AG09309 (cell line): Measurements from ENCODE around the gene PDZD7.
A peak's percentile ranks its signal among the peaks of the same experiment; 100 is the strongest.

Experiments
- DNase-seq: peaks from one replicate; pipeline ENCODE4 v3.0.0-alpha.2; 2010; ENCODE audit warnings: low read depth
- H3K4me3 ChIP-seq: 2 replicates; pipeline ENCODE4 v1.5.1; 2011; ENCODE audit warnings: mild to moderate bottlenecking, low read depth, low read length, moderate library complexity; ENCODE audit not compliant: control insufficient read depth
- CTCF ChIP-seq: IDR thresholded peaks from 2 replicates; pipeline ENCODE4 v1.5.1; 2011; ENCODE audit warnings: mild to moderate bottlenecking, low read depth, low read length, inconsistent platforms; ENCODE audit not compliant: insufficient read depth, control insufficient read depth; ENCODE audit errors: missing control alignments

PDZD7 gene

DNA sequence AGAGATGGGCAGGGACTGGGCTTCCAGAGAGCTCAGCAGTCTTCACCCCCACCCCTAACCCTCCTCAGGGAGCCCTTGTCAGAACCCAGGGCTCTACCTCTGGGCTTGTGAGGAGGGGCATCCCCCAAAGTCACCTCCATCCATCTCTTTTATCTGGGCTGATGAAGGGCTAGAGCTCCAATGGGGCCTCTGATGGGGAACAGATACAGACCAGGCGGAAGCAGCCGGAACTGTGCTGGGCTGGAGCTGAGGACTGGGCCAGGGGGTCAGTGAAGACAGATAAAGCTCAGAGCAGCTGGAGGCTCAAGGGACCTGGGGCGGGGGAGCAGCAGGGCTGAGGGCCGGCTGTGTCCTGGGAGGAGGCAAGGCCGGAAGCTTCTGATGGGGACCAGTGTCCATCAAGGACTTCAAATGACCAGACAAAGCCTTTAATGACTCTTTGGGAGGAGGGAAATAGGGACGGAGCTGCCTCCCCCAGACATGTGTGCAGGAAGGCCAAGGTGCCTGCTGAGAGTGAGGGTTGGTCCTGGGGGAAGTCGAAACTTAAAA lies 41.0 kb upstream of the PDZD7 start:
- no peak overlapping the region for H3K4me3 ChIP-seq
- TF ChIP-seq CTCF = no peak
- no peak for DNase-seq

- no peak for DNase-seq
- H3K4me3 ChIP-seq = no peak overlapping the region
- TF ChIP-seq CTCF = no peak
Measured at GRCh38 chr10:101071267-101071884, 40.4 kb upstream of the PDZD7 start.

DNA sequence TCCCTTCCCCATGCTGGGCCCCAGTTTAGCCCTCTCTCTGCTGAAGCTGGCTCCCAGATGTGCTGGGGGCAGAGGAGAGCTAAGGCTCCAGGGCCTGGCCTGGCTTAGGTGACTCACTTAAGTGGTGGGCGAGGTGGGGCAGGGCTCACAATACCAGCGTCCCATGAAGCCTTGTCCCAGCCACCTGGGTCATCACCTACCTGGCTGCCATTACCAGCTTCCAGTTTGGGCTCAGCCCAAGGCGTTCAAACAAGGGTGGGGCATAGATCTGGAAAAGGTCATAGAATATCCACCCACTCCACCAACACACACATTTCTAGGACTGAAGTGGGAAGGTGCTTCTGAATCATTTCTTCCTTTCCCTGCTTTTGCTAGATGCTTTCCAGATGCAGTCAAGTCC lies 39.2 kb upstream of the PDZD7 start:
- DNase-seq = no peak
- H3K4me3 ChIP-seq = no peak overlapping the region
- no peak for TF ChIP-seq CTCF

DNA sequence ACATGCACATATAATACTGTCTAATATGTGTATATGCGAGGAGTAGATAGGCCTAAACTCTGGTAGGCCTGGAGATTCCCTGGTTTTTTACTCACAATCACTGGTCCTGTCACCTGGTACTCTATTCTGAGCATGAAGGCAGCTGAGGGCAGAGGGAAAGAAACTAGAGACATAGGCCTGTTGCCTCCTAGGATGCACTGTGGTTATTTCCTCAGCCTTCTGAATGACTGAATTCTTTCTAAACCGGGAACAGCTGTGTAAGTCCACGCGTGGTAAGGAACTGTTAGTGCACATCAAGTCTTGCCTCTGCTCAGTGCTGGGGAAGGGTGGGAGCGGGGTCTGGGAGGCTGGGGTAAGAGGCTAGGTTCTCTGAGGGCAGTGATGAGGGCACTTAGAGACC lies 38.5 kb upstream of the PDZD7 start:
- DNase-seq = no peak
- no peak overlapping the region for H3K4me3 ChIP-seq
- no peak for TF ChIP-seq CTCF

DNA sequence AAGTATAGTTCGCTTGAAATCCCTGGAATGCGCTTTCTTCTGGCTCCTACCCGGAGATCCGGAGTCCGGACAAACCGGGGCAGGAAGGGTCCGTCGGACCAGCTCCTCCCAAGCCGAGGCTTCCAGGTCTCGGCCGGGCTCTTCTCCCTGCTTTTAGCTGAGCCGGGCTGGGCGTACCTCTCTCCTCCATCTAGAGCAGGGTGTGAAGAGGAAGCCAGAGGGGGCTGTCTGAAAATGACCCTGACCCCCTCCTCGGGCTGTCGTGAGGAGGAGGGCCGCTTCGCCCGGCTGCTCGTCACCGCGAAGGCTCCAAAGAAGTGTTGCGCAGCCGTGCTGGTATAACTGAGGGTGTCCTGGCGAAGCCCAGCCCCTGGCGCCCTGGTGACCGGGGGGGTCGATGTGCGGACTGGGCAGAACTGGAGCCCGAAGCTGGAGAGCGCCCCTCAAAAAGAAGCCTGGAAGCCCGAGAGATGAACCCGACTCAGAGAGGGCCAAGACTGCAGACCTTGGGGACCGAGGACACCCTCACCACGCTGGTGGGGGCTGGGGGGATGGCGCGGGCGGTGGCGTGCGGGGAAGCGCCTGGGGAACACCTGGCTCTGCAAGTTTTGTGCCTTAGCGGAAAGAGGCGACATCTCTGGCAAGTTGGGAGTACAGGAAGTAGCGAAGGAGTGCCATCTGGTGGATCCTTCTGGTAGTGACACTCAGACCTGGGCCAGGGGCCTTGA lies 36.6 kb upstream of the PDZD7 start:
- peak; percentile 84 for TF ChIP-seq CTCF
- peak overlapping the region; percentile 65 for H3K4me3 ChIP-seq
- DNase-seq = no peak

- no peak for TF ChIP-seq CTCF
- DNase-seq = no peak
- peak overlapping the region; percentile 65 for H3K4me3 ChIP-seq
Measured at GRCh38 chr10:101066896-101067355, 36.0 kb upstream of the PDZD7 start.
